Esophagus squamous epithelium (tissue), 5 donors: Measurements from ENCODE around the gene UNC13D. TPM values are rescaled to one million over a fixed set of nuclear protein-coding genes. Genes with fewer than 3 reads are reported as not detected.

Experiments
- DNase-seq: peaks from one replicate; lab custom pipeline; 2025; lab: John Stamatoyannopoulos, UW
- H3K27ac ChIP-seq, 4 donors: fragments of 200-600 bp; sonication (generic); one replicate each; pipeline ENCODE4 v1.5.1; 2016 to 2019; ENCODE audit warnings: mild to moderate bottlenecking in 1 of 4
- H3K27me3 ChIP-seq, 4 donors: fragments of 200-600 bp; sonication (generic); 1 replicate in 3 of 4; 2 replicates in 1 of 4; pipeline versions ENCODE4 v1.5.1 to v1.6.0; 2017 to 2021; ENCODE audit warnings: antibody characterized with exemption in 1 of 4
- H3K36me3 ChIP-seq, 3 donors: fragments of 200-600 bp; sonication (generic); one replicate each; pipeline ENCODE4 v1.5.1; 2016 to 2019
- H3K4me1 ChIP-seq, 3 donors: fragments of 200-600 bp; sonication (generic); one replicate each; pipeline ENCODE4 v1.5.1; 2017 to 2019
- H3K4me3 ChIP-seq, 4 donors: fragments of 200-600 bp; sonication (generic); 1 replicate in 3 of 4; 2 replicates in 1 of 4; pipeline ENCODE4 v1.5.1; 2016 to 2019; ENCODE audit warnings: mild to moderate bottlenecking in 2 of 4, moderate library complexity in 1 of 4
- H3K9me3 ChIP-seq, 3 donors: fragments of 200-600 bp; sonication (generic); one replicate each; pipeline ENCODE4 v1.5.1; 2016 to 2019
- POLR2A ChIP-seq, 4 donors: fragments of 450-650 bp; IDR thresholded peaks; one replicate each; pipeline ENCODE4 v1.6.1; 2017; ENCODE audit warnings: antibody characterized with exemption in 4 of 4, mild to moderate bottlenecking in 4 of 4, moderate library complexity in 3 of 4
- WGBS, 2 donors: methylation state at CpG; one replicate each; pipeline ENCODE4 v1.1.5; 2018; 5-methylcytosine and 5-hydroxymethylcytosine counted together
- intact Hi-C: fragments of 100-400 bp; cut with DNase I; formaldehyde crosslinking; loops from one replicate; pipeline ENCODE4 v1.15.0; 2022
- total RNA-seq, 4 donors: library from RNA; depleted of rRNA; stranded (reverse); fragments of >200 nt; gene quantifications; one replicate each; pipeline ENCODE4 v1.1.0, GENCODE V29; 2016
- TF ChIP-seq, protein P1 (sequence below), 6 experiments: fragments of 450-650 bp in 4 of 6; fragments of 200-600 bp in 2 of 6; sonication (generic) in 2 of 6; IDR thresholded peaks; one replicate each; pipeline ENCODE4 v1.5.1; 2016 to 2019; ENCODE audit warnings: antibody characterized with exemption in 6 of 6, mild to moderate bottlenecking in 4 of 6, moderate library complexity in 4 of 6
- donor health status: DM: yes; HTN: yes; CAD: no.

UNC13D gene
- total RNA-seq, 4 donors from 2014 or later = 16.5 to 21.5 (median 16.9) TPM

DNA sequence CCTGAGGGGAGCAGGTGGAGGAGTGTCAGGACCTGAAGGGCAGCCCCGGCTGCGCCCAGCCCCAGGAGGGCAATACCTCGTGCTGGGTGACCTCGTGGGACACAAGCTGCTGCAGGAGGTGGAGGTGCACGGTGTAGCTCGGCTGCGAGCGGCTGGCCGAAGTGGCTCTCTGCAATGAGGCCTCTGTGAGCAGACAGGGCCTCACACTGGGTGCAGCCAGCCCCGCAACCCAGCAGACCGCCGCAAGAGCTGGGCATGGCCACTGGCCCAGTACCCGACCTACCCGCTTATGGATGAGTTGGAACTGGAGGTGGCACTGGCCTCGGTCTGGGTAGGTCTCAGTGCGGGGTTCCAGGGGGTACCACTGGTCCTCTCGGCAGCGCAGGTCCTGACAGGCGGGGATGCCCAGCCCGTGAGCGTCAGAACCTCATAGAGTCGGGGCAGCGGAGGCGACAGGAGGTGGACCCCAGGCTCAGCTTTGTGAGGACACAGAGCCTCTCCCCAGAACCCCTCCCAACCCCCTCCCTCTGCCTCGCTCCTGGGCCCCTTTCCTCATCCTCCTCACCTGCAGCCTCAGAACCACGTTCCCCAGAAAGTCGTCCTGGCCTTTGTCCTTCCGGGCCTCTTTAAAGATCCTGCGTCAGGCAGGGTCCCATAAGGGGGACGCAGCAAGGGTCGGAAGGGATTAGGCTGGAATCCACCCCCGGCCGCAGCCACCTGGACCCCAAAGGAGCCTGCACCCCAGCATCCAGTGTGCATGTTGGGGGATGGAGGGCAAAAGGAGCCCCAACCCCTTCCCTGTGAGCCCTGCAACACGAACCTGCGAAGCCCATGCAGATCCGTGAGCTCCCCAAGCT is 4.0 kb downstream of the UNC13D start:
- Histone ChIP-seq H3K9me3 (no peaks in the 10 kb centered on the region), H3K27ac (no peak overlapping the region), H3K4me1 (peaks cover 12 to 42% (median 14%) of the 10 kb centered on the region in 3 donors), H3K36me3 (peaks cover 0 to 55% (median 0%) of the 10 kb centered on the region in 3 donors), H3K27me3 (no peaks in the 10 kb centered on the region), H3K4me3 (no peak overlapping the region)
- DNase-seq = no peak
- TF ChIP-seq, protein P1, sequence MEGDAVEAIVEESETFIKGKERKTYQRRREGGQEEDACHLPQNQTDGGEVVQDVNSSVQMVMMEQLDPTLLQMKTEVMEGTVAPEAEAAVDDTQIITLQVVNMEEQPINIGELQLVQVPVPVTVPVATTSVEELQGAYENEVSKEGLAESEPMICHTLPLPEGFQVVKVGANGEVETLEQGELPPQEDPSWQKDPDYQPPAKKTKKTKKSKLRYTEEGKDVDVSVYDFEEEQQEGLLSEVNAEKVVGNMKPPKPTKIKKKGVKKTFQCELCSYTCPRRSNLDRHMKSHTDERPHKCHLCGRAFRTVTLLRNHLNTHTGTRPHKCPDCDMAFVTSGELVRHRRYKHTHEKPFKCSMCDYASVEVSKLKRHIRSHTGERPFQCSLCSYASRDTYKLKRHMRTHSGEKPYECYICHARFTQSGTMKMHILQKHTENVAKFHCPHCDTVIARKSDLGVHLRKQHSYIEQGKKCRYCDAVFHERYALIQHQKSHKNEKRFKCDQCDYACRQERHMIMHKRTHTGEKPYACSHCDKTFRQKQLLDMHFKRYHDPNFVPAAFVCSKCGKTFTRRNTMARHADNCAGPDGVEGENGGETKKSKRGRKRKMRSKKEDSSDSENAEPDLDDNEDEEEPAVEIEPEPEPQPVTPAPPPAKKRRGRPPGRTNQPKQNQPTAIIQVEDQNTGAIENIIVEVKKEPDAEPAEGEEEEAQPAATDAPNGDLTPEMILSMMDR (IDR thresholded peaks at IDR 0.05) = no peak
- no peak for TF ChIP-seq POLR2A (IDR thresholded peaks at IDR 0.05)
- intact Hi-C loops = no loop called here
- WGBS, 2 donors = 80 to 93% methylated on average over 2 to 3 of the region's 36 CpGs

DNA sequence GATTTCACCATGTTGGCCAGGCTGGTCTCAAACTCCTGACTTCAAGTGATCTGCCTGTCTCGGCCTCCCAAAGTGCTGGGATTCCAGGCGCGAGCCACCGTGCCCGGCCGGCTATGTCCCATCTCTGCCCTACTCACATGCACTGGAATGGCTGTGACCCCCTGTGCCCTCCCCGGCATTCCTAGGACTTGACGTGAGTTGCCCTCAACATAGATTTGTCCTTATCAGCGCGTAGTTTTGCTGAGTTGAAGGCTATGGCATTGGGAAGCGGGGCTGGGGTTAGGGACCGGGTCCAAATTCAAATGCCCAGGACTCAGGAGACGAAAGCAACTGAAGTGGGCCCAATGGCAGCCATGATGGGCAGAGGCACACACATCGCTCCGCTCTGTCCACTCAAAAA is 5.8 kb downstream of the UNC13D start:
- DNase-seq = no peak
- Histone ChIP-seq H3K27me3 (no peaks in the 10 kb centered on the region), H3K4me1 (peaks cover 0 to 39% (median 2%) of the 10 kb centered on the region in 3 donors), H3K36me3 (peaks cover 0 to 72% (median 0%) of the 10 kb centered on the region in 3 donors), H3K9me3 (no peaks in the 10 kb centered on the region), H3K4me3 (no peak overlapping the region), H3K27ac (no peak overlapping the region)
- TF ChIP-seq, protein P1 (IDR thresholded peaks at IDR 0.05) = no peak
- no peak for TF ChIP-seq POLR2A (IDR thresholded peaks at IDR 0.05)
- intact Hi-C loops = no loop called here
- 98 to 100% methylated on average over 2 to 13 of the region's 15 CpGs for WGBS, 2 donors

DNA sequence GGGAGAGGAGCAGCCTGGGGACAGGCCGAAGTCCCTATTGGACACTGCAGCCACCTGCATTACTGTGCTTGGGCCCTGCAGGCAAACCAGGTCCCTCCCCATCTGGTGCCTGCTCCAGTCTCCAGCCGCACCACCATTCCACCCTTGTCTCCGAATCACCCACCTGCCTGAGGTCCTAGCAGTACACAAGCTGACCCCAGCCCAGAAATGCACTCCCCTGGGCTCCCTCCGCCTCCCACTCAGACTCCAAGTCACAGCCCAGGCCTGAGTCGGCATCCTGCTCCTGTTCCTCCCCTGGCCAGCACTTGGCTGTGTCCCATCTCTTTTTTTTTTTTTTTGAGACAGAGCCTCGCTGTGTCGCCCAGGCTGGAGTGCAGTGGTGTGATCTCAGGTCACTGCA is 6.3 kb downstream of the UNC13D start:
- no peak overlapping the region for H3K4me3 ChIP-seq
- WGBS, 2 donors = 88 to 93% methylated on average over 7 of the region's 7 CpGs
- intact Hi-C loops = no loop called here
- H3K27ac ChIP-seq = no peak overlapping the region
- H3K27me3 ChIP-seq = no peaks in the 10 kb centered on the region
- no peak for DNase-seq
- TF ChIP-seq, protein P1 (IDR thresholded peaks at IDR 0.05) = no peak
- TF ChIP-seq POLR2A (IDR thresholded peaks at IDR 0.05) = no peak
- H3K4me1 ChIP-seq = peaks cover 2 to 39% (median 4%) of the 10 kb centered on the region in 3 donors
- H3K36me3 ChIP-seq = peaks cover 0 to 72% (median 0%) of the 10 kb centered on the region in 3 donors
- H3K9me3 ChIP-seq = no peaks in the 10 kb centered on the region

DNA sequence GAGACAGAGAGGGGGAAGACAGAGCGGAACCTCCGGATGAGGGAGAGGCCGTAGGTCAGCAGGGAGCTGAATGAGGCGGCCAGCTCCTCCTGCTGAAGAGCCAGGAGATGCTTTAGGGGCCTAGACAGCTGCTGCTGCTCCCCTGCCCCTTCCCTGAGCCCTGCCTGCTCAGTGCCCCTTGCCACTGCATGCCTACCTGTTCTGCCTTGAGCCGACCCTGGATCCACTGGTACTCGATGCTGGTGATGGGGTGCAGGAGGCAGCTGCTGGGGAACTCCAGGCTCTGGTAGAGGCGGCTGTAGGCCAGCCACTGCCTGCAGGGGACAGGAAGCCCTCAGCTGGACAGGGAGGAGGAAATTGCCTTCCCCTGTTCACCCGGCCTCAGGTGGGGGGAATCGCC is 7.6 kb downstream of the UNC13D start:
- Histone ChIP-seq H3K4me3 (no peak overlapping the region), H3K27me3 (no peaks in the 10 kb centered on the region), H3K36me3 (peaks cover 0 to 66% (median 0%) of the 10 kb centered on the region in 3 donors), H3K4me1 (peaks cover 2 to 35% (median 10%) of the 10 kb centered on the region in 3 donors), H3K27ac (no peak overlapping the region), H3K9me3 (no peaks in the 10 kb centered on the region)
- TF ChIP-seq, protein P1 (IDR thresholded peaks at IDR 0.05) = no peak
- no peak for TF ChIP-seq POLR2A (IDR thresholded peaks at IDR 0.05)
- intact Hi-C loops = no loop called here
- WGBS, 2 donors = 90 to 91% methylated on average over 6 of the region's 9 CpGs
- no peak for DNase-seq

DNA sequence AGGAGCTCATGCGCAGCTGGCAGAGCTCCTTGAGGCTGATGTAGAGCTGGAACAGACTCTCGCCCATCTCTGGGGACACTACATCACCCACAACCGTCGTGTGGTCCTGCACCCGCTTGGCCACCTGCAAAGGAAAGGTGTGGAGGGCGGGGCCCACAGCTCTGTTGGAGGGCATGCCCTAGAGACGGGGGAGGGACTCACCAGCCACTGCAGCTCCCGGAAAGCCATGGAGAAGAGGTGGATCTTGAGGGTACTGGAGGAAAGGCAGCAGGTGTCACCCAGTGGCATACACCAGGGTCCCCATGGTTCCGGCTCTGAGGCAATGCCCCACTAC is 8.6 kb downstream of the UNC13D start:
- peaks cover 0 to 73% (median 0%) of the 10 kb centered on the region in 3 donors for H3K36me3 ChIP-seq
- intact Hi-C loops = no loop called here

More for the DNA sequence above, 8.6 kb downstream of the UNC13D start:
- Histone ChIP-seq H3K9me3 (no peaks in the 10 kb centered on the region), H3K4me1 (peaks cover 2 to 35% (median 10%) of the 10 kb centered on the region in 3 donors), H3K27me3 (no peaks in the 10 kb centered on the region), H3K27ac (no peak overlapping the region), H3K4me3 (no peak overlapping the region)
- TF ChIP-seq, protein P1 (IDR thresholded peaks at IDR 0.05) = no peak
- TF ChIP-seq POLR2A (IDR thresholded peaks at IDR 0.05) = no peak
- no peak for DNase-seq
- WGBS, 2 donors = 92 to 100% methylated on average over 1 to 2 of the region's 9 CpGs
